Ascending aorta (tissue), 2 donors: ENCODE results near the gene DAG1. TPM values are rescaled to one million over a fixed set of nuclear protein-coding genes. Genes with fewer than 3 reads are reported as not detected.

Experiments
- DNase-seq, 2 donors: peaks; one replicate each; pipeline ENCODE4 v3.0.0-alpha.2; 2019; ENCODE audit warnings: low spot score in 2 of 2
- H3K27ac ChIP-seq, 2 donors: fragments of 200-600 bp; sonication (generic); one replicate each; pipeline ENCODE4 v1.5.1; 2016 to 2017; ENCODE audit warnings: mild to moderate bottlenecking in 1 of 2
- H3K27me3 ChIP-seq: fragments of 200-600 bp; sonication (generic); one replicate; pipeline ENCODE4 v1.5.1; 2017
- H3K36me3 ChIP-seq, 2 donors: fragments of 200-600 bp; sonication (generic); one replicate each; pipeline ENCODE4 v1.5.1; 2016
- H3K4me1 ChIP-seq, 2 donors: fragments of 200-600 bp; sonication (generic); one replicate each; pipeline ENCODE4 v1.5.1; 2016 to 2017; ENCODE audit warnings: mild to moderate bottlenecking in 1 of 2
- H3K4me3 ChIP-seq, 2 donors: fragments of 200-600 bp; sonication (generic); one replicate each; pipeline ENCODE4 v1.5.1; 2016 to 2017; ENCODE audit warnings: mild to moderate bottlenecking in 1 of 2
- H3K9me3 ChIP-seq, 2 donors: fragments of 200-600 bp; sonication (generic); one replicate each; pipeline ENCODE4 v1.5.1; 2016
- intact Hi-C: fragments of 100-400 bp; cut with DNase I; formaldehyde crosslinking; loops from one replicate; pipeline ENCODE4 v1.15.1; 2023
- total RNA-seq: library from RNA; depleted of rRNA; stranded (reverse); fragments of >200 nt; gene quantifications from one replicate; pipeline ENCODE4 v1.1.0, GENCODE V29; 2016
- TF ChIP-seq, protein P1 (sequence below), 3 experiments: fragments of 200-600 bp in 2 of 3; fragments of 450-650 bp in 1 of 3; sonication (generic) in 2 of 3; IDR thresholded peaks; one replicate each; pipeline ENCODE4 v1.5.1; 2016 to 2019; ENCODE audit warnings: antibody characterized with exemption in 3 of 3, mild to moderate bottlenecking in 1 of 3, moderate library complexity in 1 of 3

The DAG1 gene
- total RNA-seq, 1 donor from 2014 or later, result 57.9 TPM

DNA sequence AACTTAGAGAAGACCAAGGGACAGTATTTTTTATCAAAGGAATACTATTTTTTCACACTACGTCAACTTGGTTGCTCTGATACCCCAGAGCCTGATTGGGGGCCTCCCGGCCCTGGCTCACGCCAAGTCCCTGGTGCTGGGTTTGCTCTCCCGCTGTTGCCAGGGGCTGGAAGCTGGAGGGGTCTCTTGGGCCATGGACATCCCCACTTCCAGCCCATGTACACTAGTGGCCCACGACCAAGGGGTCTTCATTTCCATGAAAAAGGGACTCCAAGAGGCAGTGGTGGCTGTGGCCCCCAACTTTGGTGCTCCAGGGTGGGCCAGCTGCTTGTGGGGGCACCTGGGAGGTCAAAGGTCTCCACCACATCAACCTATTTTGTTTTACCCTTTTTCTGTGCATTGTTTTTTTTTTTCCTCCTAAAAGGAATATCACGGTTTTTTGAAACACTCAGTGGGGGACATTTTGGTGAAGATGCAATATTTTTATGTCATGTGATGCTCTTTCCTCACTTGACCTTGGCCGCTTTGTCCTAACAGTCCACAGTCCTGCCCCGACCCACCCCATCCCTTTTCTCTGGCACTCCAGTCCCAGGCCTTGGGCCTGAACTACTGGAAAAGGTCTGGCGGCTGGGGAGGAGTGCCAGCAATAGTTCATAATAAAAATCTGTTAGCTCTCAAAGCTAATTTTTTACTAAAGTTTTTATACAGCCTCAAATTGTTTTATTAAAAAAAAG lies 63.9 kb downstream of the DAG1 start:
- peaks cover 33 to 38% of the 10 kb centered on the region in 2 donors for H3K36me3 ChIP-seq
- H3K4me1 ChIP-seq, result no peaks in the 10 kb centered on the region
- intact Hi-C loops, result no loop called here
- no peak overlapping the region for H3K27ac ChIP-seq
- TF ChIP-seq, protein P1, sequence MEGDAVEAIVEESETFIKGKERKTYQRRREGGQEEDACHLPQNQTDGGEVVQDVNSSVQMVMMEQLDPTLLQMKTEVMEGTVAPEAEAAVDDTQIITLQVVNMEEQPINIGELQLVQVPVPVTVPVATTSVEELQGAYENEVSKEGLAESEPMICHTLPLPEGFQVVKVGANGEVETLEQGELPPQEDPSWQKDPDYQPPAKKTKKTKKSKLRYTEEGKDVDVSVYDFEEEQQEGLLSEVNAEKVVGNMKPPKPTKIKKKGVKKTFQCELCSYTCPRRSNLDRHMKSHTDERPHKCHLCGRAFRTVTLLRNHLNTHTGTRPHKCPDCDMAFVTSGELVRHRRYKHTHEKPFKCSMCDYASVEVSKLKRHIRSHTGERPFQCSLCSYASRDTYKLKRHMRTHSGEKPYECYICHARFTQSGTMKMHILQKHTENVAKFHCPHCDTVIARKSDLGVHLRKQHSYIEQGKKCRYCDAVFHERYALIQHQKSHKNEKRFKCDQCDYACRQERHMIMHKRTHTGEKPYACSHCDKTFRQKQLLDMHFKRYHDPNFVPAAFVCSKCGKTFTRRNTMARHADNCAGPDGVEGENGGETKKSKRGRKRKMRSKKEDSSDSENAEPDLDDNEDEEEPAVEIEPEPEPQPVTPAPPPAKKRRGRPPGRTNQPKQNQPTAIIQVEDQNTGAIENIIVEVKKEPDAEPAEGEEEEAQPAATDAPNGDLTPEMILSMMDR (IDR thresholded peaks at IDR 0.05), result no peak
- no peak for DNase-seq
- no peaks in the 10 kb centered on the region for H3K27me3 ChIP-seq
- H3K4me3 ChIP-seq, result no peak overlapping the region
- no peaks in the 10 kb centered on the region for H3K9me3 ChIP-seq

DNA sequence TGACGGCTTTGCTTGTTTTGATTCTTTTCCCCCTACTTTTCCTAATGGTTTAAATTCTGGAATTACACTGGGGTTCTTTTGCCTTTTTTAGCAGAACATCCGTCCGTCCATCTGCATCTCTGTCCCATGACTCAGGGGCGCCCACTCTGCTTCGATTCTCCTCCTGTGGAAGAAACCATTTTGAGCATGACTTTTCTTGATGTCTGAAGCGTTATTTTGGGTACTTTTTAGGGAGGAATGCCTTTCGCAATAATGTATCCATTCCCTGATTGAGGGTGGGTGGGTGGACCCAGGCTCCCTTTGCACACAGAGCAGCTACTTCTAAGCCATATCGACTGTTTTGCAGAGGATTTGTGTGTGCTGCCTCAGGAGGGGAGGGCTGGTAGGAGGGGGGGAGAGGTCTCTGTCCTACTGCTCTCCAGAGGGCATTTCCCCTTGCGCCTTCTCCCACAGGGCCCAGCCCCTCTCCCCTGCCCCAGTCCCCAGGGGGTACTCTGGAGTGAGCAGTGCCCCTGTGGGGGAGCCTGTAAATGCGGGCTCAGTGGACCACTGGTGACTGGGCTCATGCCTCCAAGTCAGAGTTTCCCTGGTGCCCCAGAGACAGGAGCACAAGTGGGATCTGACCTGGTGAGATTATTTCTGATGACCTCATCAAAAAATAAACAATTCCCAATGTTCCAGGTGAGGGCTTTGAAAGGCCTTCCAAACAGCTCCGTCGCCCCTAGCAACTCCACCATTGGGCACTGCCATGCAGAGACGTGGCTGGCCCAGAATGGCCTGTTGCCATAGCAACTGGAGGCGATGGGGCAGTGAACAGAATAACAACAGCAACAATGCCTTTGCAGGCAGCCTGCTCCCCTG lies 64.7 kb downstream of the DAG1 start:
- peaks cover 33 to 38% of the 10 kb centered on the region in 2 donors for H3K36me3 ChIP-seq
- no peaks in the 10 kb centered on the region for H3K27me3 ChIP-seq
- no peaks in the 10 kb centered on the region for H3K9me3 ChIP-seq
- no peak overlapping the region for H3K4me3 ChIP-seq
- TF ChIP-seq, protein P1 (IDR thresholded peaks at IDR 0.05), result no peak
- no peak for DNase-seq
- H3K27ac ChIP-seq, result no peak overlapping the region
- intact Hi-C loops, result loop anchor here (5.0 kb wide), 1 partner anchor 252 kb away; the partner anchor contains the start of gene IP6K1
- H3K4me1 ChIP-seq, result no peaks in the 10 kb centered on the region

DNA sequence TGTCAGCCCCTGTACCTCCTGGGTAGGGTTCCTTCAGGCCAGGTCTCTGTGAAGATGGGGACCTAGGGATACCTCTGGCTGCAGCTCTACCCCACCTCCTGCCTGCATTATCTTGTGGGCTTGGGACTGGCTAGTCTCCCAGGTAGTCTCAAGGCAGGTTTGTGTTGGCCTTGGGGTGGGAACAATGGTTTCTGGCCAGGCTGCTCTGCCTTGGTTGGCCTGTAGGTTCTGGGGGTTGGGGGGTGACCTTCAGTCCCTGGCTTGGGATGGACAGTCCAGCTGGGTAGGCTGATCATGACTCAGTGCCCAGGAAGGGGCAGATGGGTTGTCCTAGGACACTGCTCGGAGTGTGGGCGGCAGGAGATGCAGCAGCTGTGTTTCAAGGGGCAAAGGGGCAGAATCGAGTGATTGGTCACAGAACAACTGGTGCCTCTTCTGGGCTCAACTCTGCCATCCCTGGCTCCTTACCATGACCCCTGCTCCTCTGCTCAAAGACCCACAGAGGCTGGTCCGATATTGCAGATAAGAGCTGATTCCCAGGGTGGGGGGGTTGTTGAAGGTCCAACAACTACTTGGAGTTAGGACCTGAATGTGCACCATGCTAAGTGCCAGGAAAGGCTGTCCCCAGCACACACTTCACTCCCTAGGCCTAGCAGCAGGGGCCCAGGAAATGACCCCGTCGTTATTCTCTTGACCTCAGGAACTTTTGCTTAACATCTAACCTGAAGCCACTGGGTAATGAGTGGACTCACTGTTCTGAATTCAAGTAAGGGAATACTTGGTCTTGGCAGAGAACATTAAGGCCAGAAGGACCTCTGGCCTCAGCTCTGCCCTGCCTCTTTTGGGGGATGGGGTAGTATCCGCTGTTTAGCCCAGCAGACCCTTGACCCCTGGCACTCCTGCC lies 66.2 kb downstream of the DAG1 start:
- Histone ChIP-seq H3K4me1 (no peaks in the 10 kb centered on the region), H3K9me3 (no peaks in the 10 kb centered on the region), H3K36me3 (peaks cover 22 to 29% of the 10 kb centered on the region in 2 donors), H3K27ac (peak overlapping the region in 1 of 2 donors; percentile 20), H3K27me3 (no peaks in the 10 kb centered on the region), H3K4me3 (no peak overlapping the region)
- TF ChIP-seq, protein P1 (IDR thresholded peaks at IDR 0.05), result no peak
- DNase-seq, result no peak
- intact Hi-C loops, result loop anchor here (5.0 kb wide), 1 partner anchor 251 kb away; the partner anchor contains the start of gene IP6K1

DNA sequence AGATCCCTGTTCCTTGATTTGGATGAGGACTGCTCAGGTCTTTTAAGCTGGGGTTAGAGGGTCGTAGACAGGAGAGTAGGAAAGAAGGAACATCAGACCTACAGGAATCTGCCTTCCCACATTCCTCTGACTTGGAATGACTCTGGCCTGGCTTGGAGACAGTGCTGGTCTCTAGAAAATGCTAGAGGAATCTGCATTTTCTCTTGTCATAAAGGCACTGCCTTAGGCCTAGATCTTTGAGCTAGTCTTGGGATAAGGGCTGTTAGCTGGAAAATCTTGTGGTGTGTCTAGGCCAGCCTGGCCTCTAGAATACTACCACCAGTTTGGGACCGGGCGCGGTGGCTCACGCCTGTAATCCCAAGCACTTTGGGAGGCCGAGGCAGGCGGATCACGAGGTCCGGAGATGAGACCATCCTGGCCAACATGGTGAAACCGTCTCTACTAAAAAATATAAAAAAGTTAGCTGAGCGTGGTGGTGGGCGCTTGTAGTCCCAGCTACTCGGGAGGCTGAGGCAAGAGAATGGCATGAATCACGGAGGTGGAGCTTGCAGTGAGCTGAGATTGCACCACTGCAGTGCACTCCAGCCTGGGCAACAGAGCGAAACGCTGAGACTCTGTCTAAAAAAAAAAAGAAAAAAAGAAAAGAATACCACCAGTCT lies 66.9 kb downstream of the DAG1 start:
- Histone ChIP-seq H3K9me3 (no peaks in the 10 kb centered on the region), H3K27ac (peak overlapping the region in 1 of 2 donors; percentile 20)
- intact Hi-C loops, result loop anchor here (5.0 kb wide), 1 partner anchor 250 kb away; the partner anchor contains the start of gene IP6K1

More for the DNA sequence above, 66.9 kb downstream of the DAG1 start:
- Histone ChIP-seq H3K36me3 (peaks cover 14 to 21% of the 10 kb centered on the region in 2 donors), H3K4me1 (no peaks in the 10 kb centered on the region), H3K4me3 (no peak overlapping the region), H3K27me3 (no peaks in the 10 kb centered on the region)
- TF ChIP-seq, protein P1 (IDR thresholded peaks at IDR 0.05), result no peak
- DNase-seq, result no peak
